Measurements from ENCODE around the gene ERVW-1.

The ERVW-1 gene

DNA sequence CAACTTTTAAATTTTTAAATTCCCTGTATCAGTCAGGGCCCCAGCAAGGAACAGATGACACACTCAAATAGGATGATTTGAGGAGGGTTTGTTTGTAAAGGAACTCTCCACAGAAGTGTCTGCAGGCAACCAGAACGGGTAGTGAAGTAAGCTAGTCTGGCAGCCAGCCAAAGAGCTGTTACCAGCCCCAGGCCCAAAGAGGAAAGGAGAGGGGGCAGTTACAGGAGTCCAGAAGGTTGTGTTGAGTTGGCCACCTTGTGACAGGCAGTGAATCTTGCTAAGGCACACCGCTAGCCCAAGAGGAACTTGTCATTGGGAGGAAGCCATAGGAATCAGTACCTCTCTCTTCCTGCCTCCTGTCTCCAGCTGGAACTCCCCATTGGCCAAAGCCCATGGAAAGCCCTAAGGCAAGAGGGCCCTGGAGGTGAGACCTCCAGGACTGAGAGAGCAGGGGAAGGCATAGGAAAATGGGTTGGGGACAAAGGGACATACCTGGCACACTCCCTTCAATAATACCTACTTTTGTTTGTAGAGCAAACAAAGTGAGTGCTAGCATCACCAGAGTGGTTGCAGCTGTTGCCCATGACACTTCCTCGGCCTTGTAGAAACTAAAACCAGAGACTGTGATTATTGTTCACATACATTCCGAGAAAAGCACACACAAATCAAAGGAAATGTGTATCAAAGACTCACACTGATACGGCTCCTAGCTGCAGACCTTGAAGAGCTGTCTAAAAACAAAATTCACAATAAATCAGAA, 55.9 kb downstream of the ERVW-1 start:
- DNase-seq = no peak

All from suppressor macrophage treated with lipopolysaccharide for 4 hours (primary cell).